ENCODE data around the gene FAM43B. TPM values are rescaled to one million over a fixed set of nuclear protein-coding genes. Genes with fewer than 3 reads are reported as not detected.
"Not testable (repeated sequence)": the region's sequence is repeated elsewhere in the genome, so short reads cannot be mapped to it uniquely, and the experiment has no call there.

FAM43B gene, protein sequence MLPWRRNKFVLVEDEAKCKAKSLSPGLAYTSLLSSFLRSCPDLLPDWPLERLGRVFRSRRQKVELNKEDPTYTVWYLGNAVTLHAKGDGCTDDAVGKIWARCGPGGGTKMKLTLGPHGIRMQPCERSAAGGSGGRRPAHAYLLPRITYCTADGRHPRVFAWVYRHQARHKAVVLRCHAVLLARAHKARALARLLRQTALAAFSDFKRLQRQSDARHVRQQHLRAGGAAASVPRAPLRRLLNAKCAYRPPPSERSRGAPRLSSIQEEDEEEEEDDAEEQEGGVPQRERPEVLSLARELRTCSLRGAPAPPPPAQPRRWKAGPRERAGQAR
- 3.5 and 5.0 TPM in 2 replicates for total RNA-seq (2014; rRNA removed; shearing (Covaris generic))

DNA sequence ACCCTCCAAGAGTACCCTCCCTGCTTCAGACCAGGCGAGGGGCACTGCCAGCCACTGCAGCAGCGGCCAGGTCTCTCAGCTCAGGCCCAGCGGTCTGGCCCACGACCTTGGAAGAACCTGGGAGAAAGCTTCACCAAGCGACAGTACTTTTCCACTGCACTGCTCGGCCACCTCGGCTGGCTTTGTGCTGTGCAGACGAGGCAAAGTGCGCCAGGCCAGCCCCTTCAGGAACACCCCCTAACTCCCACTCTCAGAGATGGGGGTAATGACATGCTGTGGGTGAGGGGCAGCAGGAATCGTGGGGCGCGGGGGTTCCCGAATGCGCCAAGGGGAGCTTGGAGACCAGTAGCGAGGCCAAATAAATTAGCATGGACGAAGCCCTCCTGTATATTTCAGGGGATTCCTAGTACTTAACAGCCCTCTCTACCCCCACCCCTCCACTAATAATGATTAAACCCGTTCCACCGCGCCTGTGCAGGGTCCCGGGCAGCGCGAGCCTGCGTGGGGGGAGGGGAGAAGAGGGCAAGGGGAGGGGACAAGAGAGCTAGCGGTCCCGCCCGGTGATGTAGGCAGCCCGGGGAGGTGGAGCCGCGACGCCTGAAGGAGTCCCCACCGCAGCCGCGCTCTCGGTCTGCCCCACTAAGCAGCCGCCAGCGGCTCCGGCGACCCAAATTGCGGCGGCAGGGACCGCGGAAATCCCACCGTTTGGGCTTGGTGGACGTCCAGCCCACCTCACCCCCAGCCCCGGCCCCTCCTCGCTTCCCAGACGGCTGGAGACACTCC lies at the start of gene FAM43B:
FAM43B (plus strand) TSS at position 629 of the 783 bp plus-strand sequence. CDS start 401 bp downstream, outside the sequence.
- peak; percentile 73 for DNase-seq (ENCODE audit: low read depth)

DNA sequence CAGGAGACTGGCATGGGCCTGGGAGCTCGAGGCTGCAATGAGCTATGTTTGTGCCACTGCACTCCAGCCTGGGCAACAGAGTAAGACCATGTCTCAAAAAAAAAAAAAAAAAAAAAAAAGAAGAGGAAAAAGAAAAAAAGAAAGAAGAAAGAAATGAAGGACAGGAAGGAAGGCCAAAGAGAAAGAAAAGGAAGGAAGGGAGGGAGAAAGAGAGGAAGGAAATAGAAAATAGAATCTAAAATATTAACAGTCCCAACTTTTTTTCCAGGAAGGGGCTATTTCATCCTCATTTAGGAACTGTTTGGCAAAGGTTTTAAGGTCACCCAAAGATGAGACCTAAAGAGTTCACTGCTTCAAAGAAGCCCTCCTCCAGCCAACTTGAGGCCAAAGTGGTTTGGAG lies 46.9 kb upstream of the FAM43B start:
- DNase-seq (ENCODE audit: low read depth) = no peak

DNA sequence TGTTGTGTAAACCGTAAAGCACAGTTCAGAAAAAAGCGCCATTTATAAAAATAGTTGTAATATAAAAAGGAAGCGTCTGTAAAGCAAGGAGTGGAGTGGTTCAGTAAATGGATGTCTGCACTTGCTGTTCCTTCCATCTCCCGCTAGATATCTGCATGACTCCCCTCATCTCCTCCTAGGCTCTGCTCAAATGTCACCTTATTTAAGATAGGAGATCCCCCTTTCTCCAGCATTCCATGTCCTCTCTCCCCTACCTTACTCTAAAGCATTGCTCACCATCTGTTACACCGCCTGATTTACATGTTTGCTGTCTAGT lies 45.2 kb upstream of the FAM43B start:
- DNase-seq (ENCODE audit: low read depth) = no peak

DNA sequence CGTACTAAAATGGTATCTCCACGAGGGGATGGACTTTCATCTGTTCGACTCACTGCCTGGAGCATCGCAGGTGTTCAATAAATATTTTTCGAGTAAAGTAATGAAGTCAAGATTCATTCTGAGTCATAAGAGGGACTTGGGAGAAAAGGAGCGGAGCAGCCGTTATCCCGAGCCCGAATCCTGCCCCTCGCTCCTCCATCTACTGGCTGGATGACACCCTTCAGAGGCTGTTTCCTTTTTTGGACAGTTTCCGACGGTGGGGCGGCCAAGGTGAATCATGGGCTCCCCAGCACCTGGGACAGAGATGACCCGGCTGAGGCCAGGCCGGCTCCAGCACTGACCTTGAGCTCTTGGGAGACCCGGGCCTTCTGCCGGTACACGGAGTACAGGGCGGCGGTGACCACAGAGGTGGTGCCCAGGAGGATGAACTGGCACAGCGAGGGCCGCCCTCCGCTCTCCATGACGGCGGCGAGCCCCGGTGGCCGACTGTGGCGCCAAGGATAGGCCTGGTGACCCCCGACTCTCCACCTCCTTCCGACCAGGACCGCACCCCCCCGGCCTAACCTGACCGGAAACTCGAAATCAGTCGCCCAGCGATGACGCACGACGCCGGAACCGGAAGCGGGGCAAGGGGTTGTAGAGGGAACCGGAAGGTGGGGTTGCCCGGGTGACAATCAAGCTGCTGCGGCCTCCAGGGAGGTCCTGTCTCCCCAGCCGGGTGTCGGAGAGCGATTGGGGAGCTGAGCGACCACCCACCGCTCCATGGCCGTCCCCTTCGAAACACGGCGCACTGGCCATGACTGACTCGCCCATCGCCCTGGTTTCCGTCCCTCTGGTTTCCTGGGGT lies 44.6 kb upstream of the FAM43B start, which contains the start of gene MUL1:
MUL1 (minus strand) TSS at position 588 of the 847 bp plus-strand sequence; CDS start at position 461, 127 bp downstream.
- DNase-seq (ENCODE audit: low read depth) = peak; percentile 93

DNA sequence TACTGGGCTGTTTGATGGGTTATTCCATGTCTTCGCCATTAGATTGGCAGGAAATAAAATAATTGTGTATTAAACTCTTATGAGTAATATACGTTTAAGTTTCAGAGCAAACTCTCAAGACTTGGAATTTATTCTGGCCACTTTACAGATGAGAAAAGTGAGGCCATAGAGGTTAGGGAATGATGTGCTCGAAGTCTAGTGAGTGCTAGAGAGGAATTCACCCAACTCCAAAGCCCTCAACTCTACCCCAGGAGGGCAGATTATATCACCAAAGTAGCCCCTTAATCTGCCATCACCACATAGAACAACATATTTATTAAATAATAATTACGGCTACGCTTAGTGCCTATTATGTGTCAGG lies 44.0 kb upstream of the FAM43B start:
- DNase-seq (ENCODE audit: low read depth) = no peak

DNA sequence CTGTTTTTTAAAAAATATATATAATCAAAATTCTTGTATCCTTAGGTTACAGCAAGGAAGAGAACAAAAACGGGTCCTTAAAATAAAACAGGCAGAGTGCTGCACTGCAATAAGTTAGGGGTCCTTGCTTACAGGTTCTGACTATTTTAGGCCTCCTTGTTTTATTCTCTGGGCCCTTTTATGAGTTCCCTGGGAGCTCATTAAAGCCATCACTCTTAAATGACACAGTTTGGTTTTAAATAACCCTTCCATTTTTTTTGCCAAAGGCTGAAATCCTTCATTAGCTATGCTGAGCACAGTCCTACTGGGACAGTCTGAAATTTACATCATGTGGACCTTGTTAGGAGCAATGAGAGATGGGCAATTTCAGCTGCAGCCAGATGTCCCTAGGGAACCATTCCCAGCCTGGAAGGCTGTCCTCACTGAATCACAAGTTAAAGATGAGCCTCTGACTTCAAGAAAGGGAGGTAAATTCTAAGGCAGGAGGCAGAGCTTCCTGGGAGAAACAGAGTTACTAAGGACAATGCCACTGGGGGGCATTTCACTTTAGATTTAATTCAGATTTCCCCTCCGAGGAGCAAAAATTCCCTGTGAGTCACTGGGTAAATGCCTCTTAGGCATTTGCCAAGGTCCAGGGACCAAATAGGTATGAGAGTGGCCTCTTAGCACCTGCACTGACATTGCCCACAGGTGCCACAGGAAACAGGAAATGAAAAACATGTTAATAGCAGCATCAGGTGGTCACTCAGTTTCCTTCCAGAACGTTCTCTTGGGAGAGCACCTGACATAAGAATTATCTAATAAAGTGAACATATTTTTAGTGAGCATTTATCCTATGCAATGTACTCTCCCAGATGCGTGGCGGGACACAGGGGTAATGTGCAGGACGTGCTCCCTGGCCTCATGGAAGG lies 40.6 kb upstream of the FAM43B start:
- DNase-seq (ENCODE audit: low read depth) = peak; percentile 17

DNA sequence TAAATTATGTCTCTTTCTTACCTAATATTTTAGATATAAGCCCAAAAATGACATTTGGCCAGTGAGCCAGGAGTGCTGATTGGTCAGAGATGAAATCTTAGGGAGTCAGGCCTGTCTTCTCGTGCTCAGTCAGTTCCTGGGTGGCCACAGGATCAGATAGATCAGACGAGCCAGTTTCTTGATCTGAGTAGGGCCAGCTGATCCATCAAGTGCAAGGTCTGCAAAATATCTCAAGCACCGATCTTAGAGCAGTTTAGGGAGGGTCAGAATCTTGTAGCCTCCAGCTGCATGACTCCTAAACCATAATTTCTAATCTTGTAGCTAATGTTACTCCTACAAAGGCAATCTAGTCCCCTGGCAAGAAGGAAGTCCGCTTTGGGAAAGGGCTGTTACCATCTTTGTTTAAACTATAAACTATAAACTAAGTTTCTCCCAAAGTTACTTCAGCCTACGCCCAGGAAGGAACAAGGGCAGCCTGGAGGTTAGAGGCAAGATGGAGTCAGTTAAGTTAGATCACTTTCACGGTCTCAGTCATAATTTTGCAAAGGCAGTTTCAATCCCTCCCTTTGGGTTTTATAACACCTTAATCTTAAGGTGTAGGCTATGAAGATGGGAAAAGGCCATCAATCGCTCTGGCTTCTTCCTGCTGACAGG lies 32.6 kb upstream of the FAM43B start:
- DNase-seq (ENCODE audit: low read depth) = not testable (repeated sequence)

DNA sequence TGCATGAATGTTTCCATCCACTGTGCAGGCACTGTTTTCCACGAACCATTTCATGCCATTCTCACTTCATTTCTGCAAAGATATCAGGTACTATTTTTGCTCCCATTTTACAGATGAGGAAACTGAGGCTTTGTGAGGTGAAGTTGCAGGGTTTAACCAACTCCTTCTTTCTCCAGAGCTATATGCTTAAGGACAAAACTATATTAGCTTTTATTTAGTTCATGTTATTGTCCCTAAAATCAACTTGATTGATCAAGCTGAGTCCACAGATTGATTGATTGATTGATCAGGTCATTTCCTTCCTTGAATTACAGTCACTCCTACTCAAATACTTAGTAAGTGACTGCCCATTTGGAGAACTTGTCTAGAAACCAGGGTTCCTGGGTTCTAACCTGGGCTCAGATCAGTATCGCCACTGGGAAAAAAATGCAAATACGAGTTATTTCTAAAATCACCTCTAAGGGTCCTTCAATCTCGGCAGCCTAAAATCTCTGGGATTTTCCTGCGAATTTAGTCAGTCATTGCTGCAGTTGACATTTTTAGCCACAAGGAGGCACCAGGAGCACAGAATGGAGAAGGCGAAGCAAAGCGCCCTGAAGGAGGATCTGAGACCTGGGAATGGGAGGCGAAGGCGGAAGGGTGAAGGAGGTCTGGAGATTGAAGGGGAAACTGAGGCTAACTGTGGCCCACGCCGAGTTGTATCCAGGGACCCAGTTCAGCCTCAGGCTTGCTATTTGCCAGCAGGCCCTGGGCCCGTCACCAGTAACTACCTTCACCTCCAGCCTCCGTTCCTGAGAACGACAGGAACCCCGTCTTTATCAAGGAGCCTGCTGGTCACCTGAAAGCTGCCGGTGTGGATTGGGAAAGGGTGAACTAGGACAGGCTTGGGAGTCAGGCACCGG lies 30.2 kb upstream of the FAM43B start:
- peak; percentile 81 for DNase-seq (ENCODE audit: low read depth)

DNA sequence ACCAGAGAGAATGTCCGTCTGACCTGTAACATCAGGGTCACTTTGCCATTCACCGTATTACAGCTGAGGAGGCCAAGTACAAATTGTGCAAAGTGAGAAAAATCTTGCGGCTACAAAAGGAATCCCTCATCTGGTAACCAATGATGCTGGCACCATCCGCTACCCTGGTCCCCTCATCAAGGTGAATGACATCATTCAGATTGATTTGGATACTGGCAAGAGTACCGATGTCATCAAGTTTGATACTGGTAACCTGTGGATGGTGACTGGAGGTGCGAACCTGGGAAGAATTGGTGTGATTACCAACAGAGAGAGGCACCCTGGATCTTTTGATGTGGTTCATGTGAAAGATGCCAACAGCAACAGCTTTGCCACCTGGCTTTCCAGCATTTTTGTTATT lies 26.1 kb upstream of the FAM43B start:
- no peak for DNase-seq (ENCODE audit: low read depth)

DNA sequence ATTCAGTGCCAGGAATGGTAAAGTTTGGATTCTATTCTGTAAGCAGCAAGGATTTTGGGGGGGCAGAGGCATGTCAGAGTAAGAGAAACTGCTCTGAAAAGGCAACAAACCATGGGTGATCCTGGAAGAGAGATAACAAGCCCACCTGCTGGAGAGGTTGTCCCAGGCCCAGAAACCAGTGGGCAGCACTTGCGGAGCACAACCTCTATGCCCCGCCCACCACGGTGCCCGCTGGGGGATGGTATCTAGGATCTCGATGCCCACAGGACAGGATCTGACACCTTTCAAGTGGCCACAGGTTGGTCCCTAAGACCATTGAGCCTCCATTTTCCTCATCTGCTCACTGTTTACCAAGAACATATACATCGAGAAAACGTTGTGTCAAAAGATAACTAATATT lies 24.2 kb upstream of the FAM43B start:
- DNase-seq (ENCODE audit: low read depth) = no peak

DNA sequence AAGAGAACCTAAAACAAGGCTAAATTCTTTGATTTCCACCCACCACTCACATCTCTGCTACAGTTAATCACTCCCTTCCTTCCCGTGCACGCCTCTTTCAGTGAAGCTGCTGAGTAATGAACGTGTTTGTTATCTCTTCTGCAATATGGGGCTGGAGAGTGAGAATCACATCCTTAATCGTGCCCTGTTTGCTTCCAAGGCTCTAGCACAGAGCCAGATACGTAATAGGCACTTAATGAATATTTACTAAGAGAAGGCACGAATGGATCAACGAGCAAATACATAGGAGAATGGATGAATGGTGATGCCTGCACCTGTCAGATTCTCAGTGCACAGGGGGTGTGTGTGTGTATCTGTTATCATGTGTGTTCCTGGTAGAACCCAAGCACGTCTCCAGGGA lies 22.1 kb upstream of the FAM43B start:
- no peak for DNase-seq (ENCODE audit: low read depth)

DNA sequence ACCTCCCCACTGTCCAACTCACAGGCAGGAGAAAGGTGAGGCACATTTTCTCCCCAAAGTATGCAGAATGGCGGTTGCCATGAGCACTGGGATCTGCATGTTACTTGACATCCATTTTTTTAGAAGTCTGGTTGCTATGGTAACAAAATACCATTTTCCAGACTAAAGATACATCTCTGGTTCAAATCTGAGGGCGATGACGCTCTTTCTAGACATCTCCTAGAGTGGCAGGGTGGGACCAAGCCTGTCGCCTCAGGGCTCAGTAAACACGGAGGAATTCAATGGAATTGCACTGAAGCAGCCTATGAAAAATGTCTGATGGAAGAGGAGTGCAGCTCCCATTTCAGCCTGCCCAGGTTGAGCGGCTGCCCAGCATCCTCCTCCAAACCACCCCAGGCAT lies 21.5 kb upstream of the FAM43B start:
- peak; percentile 82 for DNase-seq (ENCODE audit: low read depth)

DNA sequence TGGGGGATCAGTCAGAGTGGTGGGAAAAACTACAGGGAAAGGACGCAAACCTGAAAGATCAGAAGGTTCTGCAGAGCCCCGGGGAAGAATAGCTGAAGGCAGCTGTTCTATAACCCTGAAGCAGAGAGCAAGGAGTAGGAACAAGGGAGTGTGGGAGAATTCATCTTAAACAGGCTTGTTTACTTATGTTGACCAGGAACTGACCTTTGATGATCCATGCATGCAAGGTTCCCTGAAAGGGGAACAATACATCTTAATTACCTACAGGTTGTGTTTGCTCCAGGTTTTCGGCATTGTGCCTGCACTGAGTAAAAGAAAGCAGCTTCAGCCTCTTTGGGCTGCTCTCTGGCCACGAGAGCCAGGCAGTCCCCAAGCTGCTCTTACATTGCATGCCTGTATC lies 18.7 kb upstream of the FAM43B start:
- DNase-seq (ENCODE audit: low read depth) = no peak

DNA sequence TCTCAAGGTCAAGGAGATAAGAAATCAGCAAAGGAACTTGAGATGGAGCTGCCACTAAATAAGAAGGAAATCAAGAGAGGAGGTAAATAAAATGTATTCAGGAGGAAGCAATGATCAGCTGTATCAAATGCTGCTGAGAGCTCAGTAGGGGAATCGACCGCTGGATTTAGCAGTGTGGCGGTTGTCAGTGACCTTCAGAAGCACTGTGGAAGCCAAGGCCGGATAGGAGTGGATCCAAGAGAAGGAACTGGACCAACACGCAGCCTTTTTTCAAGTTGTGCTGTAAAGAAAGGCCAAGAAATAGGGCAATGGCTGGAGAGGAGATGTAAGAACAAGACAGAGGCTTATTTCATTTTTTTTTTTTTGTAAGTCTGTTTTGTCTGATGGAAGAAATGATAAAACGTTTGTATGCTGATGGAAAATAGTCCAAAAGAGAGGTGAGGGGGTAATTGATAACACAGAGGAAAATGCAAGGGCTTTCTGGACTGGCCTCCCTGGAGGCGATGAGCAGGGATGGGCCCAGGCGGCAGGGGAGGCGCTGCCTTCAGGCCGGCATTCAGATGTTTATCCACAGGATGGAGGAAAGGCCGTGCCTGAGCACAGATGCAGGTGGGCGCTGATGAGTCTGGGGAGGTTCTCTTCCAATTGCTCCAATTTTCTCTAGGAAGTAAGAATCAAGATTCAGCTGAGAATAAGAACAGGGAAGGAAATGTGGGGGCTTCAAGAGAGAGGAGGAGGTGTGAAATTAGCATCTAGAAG lies 17.5 kb upstream of the FAM43B start:
- DNase-seq (ENCODE audit: low read depth) = no peak

DNA sequence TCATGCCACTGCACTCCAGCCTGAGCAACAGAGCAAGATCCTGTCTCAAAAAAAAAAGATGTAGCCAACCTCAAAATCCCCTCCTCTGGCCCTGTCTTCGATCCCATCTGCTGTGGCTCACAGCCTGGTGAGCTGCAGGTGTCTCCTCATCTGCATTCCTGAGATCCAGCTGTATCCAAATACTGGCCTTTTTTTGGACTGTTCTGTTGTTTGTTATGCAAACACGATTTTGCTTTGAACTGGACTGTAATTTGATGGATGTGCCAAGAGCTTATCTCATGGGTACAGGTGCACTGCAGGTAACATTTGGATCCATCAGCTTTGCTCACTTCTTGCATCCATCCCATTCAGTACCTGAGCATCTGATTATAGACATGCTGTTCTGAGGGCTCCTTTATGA lies 14.1 kb upstream of the FAM43B start:
- no peak for DNase-seq (ENCODE audit: low read depth)

DNA sequence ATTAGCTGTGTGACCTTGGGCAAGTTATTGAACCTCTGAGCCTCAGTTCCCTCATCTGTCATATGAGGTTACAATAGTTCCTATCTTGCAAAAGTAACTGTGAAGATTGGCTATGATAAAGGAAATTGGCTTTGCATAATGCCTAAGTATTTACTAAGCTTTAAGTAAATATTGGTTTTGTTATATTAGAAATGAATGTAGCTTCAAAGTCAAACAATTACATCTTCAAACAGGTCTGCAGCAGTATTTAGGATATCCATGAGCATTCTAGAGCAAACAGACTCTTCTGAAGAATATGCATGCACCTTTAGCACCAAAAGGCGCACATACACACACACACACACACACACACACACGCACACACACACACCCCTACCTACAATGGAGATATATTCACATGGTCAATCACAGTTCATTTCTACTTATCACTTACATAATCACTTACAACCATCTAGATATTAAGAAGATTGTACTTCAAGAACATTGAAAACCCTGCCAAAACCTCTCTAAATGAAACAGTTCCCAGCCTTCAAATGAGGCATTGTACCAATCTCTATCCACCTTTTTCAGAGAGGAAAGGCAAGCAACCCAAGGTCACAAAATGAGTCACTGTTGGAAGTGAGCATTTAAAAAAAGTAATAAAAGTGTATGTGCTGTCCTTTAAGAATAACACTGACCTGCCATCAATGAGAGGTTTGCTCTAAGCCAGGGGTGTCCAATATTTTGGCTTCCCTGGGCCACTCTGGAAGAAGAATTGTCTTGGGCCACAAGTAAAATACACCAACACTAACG lies 13.4 kb upstream of the FAM43B start:
- DNase-seq (ENCODE audit: low read depth) = peak; percentile 62

DNA sequence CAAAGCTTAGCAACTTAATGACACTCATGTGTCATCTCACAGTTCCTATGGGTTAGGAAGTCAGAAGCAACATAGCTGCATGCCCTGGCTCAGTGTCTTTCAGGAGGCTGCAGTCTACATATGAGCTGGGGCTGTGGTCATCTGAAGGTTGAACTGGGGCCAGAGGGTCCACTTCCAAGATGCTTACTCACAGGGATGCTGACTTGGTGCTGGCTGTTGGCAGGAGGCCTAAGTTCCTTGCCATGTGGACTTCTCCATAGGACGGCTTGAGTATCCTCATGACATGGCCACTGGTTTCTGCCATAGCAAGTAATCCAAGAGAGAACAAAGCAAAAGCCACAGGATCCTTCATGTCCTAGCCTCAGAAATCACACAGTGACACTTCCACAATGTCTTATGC lies 12.1 kb upstream of the FAM43B start:
- peak; percentile 76 for DNase-seq (ENCODE audit: low read depth)

DNA sequence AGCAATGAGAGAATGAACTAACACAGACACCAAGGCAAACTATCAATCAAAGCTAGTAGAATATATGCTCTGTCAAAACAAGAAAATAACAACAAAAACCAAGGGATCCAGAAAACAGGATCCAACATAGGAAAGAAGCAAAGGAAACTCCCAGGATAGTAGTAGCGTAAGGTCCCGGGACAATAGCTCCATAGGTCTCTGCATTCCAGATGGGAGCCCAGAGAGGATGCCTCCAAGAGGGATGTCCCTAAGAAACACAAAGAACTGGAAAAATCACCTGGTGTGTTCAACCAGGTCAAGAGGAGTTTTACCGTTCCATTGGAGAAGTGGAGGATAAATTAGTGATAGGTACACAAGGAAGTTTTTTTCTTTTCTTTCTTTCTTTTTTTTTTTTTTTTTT lies 5.7 kb upstream of the FAM43B start:
- no peak for DNase-seq (ENCODE audit: low read depth)
